HCT116 (cell line): ENCODE measurements around the gene CRB3. TPM values are rescaled to one million over a fixed set of nuclear protein-coding genes. Genes with fewer than 3 reads are reported as not detected.

Experiments used
- ATAC-seq: fragments of 200-7000 bp; cut with Tn5 transposase; 2 replicates; pipeline ENCODE4 v1.9.1; 2020; ENCODE audit warnings: mild to moderate bottlenecking, moderate library complexity
- BruUV-seq: library from RNA; stranded (reverse); fragments of 400-500 nt; replicated peaks from 2 replicates; lab custom pipeline; 2021; lab: Mats Ljungman, UMichigan
- CTCF ChIA-PET: fragments of 300-600 bp; sonication (Branson Sonifier 250); formaldehyde crosslinking; loops from one replicate; lab custom pipeline; 2021; ENCODE audit warnings: antibody characterized with exemption; lab: Charles Lee
- POLR2A ChIA-PET: fragments of 300-600, 350-600 bp; sonication (Branson Sonifier 250); formaldehyde crosslinking; loops from one replicate; lab custom pipeline; 2021; ENCODE audit warnings: antibody characterized with exemption; lab: Charles Lee
- RAD21 ChIA-PET, 2 experiments: fragments of 300-600 bp; sonication (Branson Sonifier 250); formaldehyde crosslinking; loops; one replicate each; lab custom pipeline; 2023; ENCODE audit warnings: low total read pairs in 2 of 2; ENCODE audit not compliant: uncharacterized antibody in 2 of 2, unreplicated experiment in 2 of 2, low non-redundant PET in 1 of 2; lab: Charles Lee
- DNase-seq: peaks from one replicate; pipeline ENCODE4 v3.0.0-alpha.2; 2010; ENCODE audit warnings: low read depth, low spot score
- H2AFZ ChIP-seq: fragments of 200-600 bp; shearing (Covaris generic), sonication (generic); 2 replicates; pipeline ENCODE4 v1.6.1; 2017; ENCODE audit warnings: low read depth, mixed run types, mixed read lengths, antibody characterized with exemption, low read length; ENCODE audit not compliant: poor library complexity, severe bottlenecking
- H3K27ac ChIP-seq: 2 replicates; pipeline ENCODE4 v1.5.1; 2012; ENCODE audit warnings: low read depth, low read length
- H3K27me3 ChIP-seq: fragments of 200-600 bp; sonication (generic); 2 replicates; pipeline ENCODE4 v1.6.1; 2016; ENCODE audit warnings: mixed run types, low read length, mixed read lengths; ENCODE audit not compliant: insufficient read depth
- H3K36me3 ChIP-seq, 2 experiments: fragments of 200-500 bp in 1 of 2; fragments of 200-600 bp in 1 of 2; sonication (Bioruptor generic) in 1 of 2; sonication (generic) in 1 of 2; 2 replicates each; pipeline versions ENCODE4 v1.5.1 to v1.6.1; 2014 to 2016; ENCODE audit warnings: low read length in 2 of 2, inconsistent platforms in 1 of 2, mixed read lengths in 1 of 2, mixed run types in 1 of 2; ENCODE audit not compliant: insufficient read depth in 2 of 2, control insufficient read depth in 1 of 2
- H3K4me1 ChIP-seq, 2 experiments: fragments of 200-600 bp in 1 of 2; sonication (generic) in 1 of 2; 2 replicates each; pipeline versions ENCODE4 v1.5.1 to v1.6.1; 2012 to 2017; ENCODE audit warnings: low read length in 2 of 2, inconsistent platforms in 1 of 2, mild to moderate bottlenecking in 1 of 2, mixed read lengths in 1 of 2, mixed run types in 1 of 2, moderate library complexity in 1 of 2; ENCODE audit not compliant: insufficient read depth in 2 of 2, control insufficient read depth in 1 of 2
- H3K4me2 ChIP-seq: fragments of 200-600 bp; sonication (generic); 2 replicates; pipeline ENCODE4 v1.6.1; 2017; ENCODE audit warnings: mixed run types, low read length, mixed read lengths
- H3K4me3 ChIP-seq, 2 experiments: fragments of 200-600 bp in 1 of 2; sonication (generic) in 1 of 2; replicated peaks in 1 of 2; 2 replicates each; pipeline ENCODE4 v1.5.1; 2011 to 2016; ENCODE audit warnings: low read length in 2 of 2, control low read depth in 1 of 2, low read depth in 1 of 2, mild to moderate bottlenecking in 1 of 2, mixed read lengths in 1 of 2, mixed run types in 1 of 2
- H3K79me2 ChIP-seq: fragments of 200-600 bp; sonication (generic); 2 replicates; pipeline ENCODE4 v1.6.1; 2017; ENCODE audit warnings: mild to moderate bottlenecking, mixed run types, low read length, moderate library complexity, mixed read lengths; ENCODE audit not compliant: insufficient read depth
- H3K9ac ChIP-seq: fragments of 200-600 bp; sonication (generic); 2 replicates; pipeline ENCODE4 v1.6.1; 2016; ENCODE audit warnings: low read length, mixed read lengths
- H3K9me2 ChIP-seq: fragments of 200-600 bp; sonication (generic), shearing (Covaris generic); 2 replicates; pipeline ENCODE4 v1.6.1; 2017; ENCODE audit warnings: mixed run types, mild to moderate bottlenecking, moderate library complexity; ENCODE audit not compliant: insufficient read depth
- H3K9me3 ChIP-seq, 2 experiments: fragments of 200-500 bp in 1 of 2; fragments of 200-600 bp in 1 of 2; sonication (Bioruptor generic) in 1 of 2; sonication (generic) in 1 of 2; 2 replicates each; pipeline ENCODE4 v1.6.1; 2014 to 2017; ENCODE audit warnings: low read length in 2 of 2, mixed read lengths in 2 of 2, inconsistent platforms in 1 of 2, low read depth in 1 of 2, mild to moderate bottlenecking in 1 of 2, mixed run types in 1 of 2, moderate library complexity in 1 of 2; ENCODE audit not compliant: control insufficient read depth in 1 of 2, insufficient read depth in 1 of 2
- H4K20me1 ChIP-seq: fragments of 200-600 bp; sonication (generic), shearing (Covaris generic); 2 replicates; pipeline ENCODE4 v1.6.1; 2017; ENCODE audit warnings: mixed run types, mild to moderate bottlenecking, moderate library complexity; ENCODE audit not compliant: insufficient read depth
- ATF3 ChIP-seq: IDR thresholded peaks from 2 replicates; pipeline ENCODE4 v1.6.1; 2012
- CBX3 ChIP-seq: IDR thresholded peaks from 2 replicates; pipeline ENCODE4 v1.6.1; 2012; ENCODE audit warnings: low read depth
- CEBPB ChIP-seq: IDR thresholded peaks from 2 replicates; pipeline ENCODE4 v1.6.1; 2012; ENCODE audit warnings: low read depth
- POLR2AphosphoS5 ChIP-seq: IDR thresholded peaks from 2 replicates; pipeline ENCODE4 v1.6.1; 2011; ENCODE audit warnings: mild to moderate bottlenecking, low read depth, low read length, moderate library complexity
- RAD21 ChIP-seq: IDR thresholded peaks from 2 replicates; pipeline ENCODE4 v1.6.1; 2012; ENCODE audit warnings: low read depth, mild to moderate bottlenecking
- SP1 ChIP-seq: IDR thresholded peaks from 2 replicates; pipeline ENCODE4 v1.6.1; 2012; ENCODE audit warnings: low read depth
- TCF7L2 ChIP-seq: IDR thresholded peaks from 2 replicates; pipeline ENCODE4 v1.7.0; 2011; ENCODE audit warnings: borderline replicate concordance, inconsistent platforms; ENCODE audit not compliant: insufficient read depth, insufficient read length; ENCODE audit errors: extremely low read depth
- YY1 ChIP-seq: IDR thresholded peaks from 2 replicates; pipeline ENCODE4 v1.6.1; 2011; ENCODE audit warnings: low read length, low read depth, moderate library complexity, mild to moderate bottlenecking; ENCODE audit not compliant: insufficient replicate concordance; ENCODE audit errors: extremely low read depth
- ZBTB33 ChIP-seq: IDR thresholded peaks from 2 replicates; pipeline ENCODE4 v1.6.1; 2011; ENCODE audit warnings: mild to moderate bottlenecking, low read length, moderate library complexity; ENCODE audit not compliant: insufficient replicate concordance; ENCODE audit errors: extremely low read depth
- ZFX ChIP-seq: fragments of 450-650 bp; IDR thresholded peaks from 2 replicates; pipeline ENCODE4 v1.6.1; 2017
- intact Hi-C: fragments of 100-400 bp; cut with micrococcal nuclease; formaldehyde crosslinking; loops from 2 replicates; pipeline ENCODE4 v1.10.0; 2022
- total RNA-seq: library from RNA; stranded (reverse); gene quantifications from one replicate; pipeline ENCODE4 v1.2.1, GENCODE V29; 2021; ENCODE audit not compliant: unreplicated experiment
- TF ChIP-seq, protein P1 (sequence below): IDR thresholded peaks from 2 replicates; pipeline ENCODE4 v1.6.1; 2012
- TF ChIP-seq, protein P2 (sequence below), 3 experiments: fragments of 200-600 bp in 1 of 3; sonication (generic) in 1 of 3; IDR thresholded peaks in 2 of 3; conservative IDR thresholded peaks in 1 of 3; 2 replicates each; pipeline ENCODE4 v1.5.1; 2012 to 2017; ENCODE audit warnings: low read depth in 2 of 3, low read length in 2 of 3, antibody characterized with exemption in 1 of 3, borderline replicate concordance in 1 of 3, control low read depth in 1 of 3, mild to moderate bottlenecking in 1 of 3, mixed read lengths in 1 of 3, mixed run types in 1 of 3, moderate library complexity in 1 of 3; ENCODE audit not compliant: insufficient read depth in 1 of 3

Gene CRB3
- total RNA-seq, 1 experiment from 2014 or later: 40.5 TPM

DNA sequence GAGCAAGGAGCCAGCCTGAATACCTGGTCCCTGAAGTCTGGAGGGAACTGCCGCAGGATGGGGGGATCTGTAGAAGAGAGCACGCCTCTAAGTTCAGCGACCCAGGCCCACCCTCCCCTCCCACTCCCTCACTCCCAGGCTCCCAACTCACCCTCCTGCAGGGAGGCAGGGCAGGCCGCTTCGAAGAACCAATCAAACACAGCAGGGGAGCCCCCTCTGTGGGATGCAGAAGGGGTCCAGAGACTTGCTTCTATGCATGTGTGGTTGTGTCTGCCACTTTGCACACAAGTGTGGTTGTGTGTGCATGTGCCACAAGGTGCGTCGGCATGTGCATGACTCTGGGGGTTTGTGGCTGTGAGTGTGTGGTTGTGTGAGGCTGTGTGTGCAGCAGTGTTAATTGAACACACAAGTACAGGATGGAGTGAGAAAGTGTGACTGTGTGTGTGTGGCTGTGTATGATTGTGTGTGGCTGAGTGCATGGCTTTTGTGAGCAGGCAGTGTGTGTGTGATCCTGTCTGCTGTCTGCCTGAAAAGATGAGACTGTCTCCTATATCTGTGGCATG is 15.8 kb downstream of the CRB3 start:
- no peak overlapping the region for H3K27ac ChIP-seq
- intact Hi-C loops: no loop called here
- no peak overlapping the region for H3K4me2 ChIP-seq
- no peaks in the 10 kb centered on the region for H3K9me3 ChIP-seq
- POLR2A ChIA-PET: no interaction called here
- CTCF ChIA-PET: no interaction called here
- H4K20me1 ChIP-seq: no peaks in the 10 kb centered on the region
- no peaks in the 10 kb centered on the region for H3K27me3 ChIP-seq
- no peak overlapping the region for H2AFZ ChIP-seq
- TF ChIP-seq RAD21 (no peak), TCF7L2 (no peak), ATF3 (no peak), CBX3 (no peak), SP1 (no peak), CEBPB (no peak), YY1 (no peak), ZFX (no peak), ZBTB33 (no peak), POLR2AphosphoS5 (no peak)
- TF ChIP-seq, protein P1, sequence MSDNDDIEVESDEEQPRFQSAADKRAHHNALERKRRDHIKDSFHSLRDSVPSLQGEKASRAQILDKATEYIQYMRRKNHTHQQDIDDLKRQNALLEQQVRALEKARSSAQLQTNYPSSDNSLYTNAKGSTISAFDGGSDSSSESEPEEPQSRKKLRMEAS: no peak
- TF ChIP-seq, protein P2, sequence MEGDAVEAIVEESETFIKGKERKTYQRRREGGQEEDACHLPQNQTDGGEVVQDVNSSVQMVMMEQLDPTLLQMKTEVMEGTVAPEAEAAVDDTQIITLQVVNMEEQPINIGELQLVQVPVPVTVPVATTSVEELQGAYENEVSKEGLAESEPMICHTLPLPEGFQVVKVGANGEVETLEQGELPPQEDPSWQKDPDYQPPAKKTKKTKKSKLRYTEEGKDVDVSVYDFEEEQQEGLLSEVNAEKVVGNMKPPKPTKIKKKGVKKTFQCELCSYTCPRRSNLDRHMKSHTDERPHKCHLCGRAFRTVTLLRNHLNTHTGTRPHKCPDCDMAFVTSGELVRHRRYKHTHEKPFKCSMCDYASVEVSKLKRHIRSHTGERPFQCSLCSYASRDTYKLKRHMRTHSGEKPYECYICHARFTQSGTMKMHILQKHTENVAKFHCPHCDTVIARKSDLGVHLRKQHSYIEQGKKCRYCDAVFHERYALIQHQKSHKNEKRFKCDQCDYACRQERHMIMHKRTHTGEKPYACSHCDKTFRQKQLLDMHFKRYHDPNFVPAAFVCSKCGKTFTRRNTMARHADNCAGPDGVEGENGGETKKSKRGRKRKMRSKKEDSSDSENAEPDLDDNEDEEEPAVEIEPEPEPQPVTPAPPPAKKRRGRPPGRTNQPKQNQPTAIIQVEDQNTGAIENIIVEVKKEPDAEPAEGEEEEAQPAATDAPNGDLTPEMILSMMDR (IDR thresholded peaks at IDR 0.05 in 2 of 3, conservative IDR thresholded peaks at IDR 0.05 in 1 of 3; ENCODE audit: borderline replicate concordance in 1 of 3, insufficient read depth in 1 of 3, low read depth in 2 of 3, low read length in 2 of 3): no peak
- RAD21 ChIA-PET: no interaction called here
- no peaks in the 10 kb centered on the region for H3K9me2 ChIP-seq
- no peak overlapping the region for H3K4me3 ChIP-seq
- ATAC-seq (no peak), DNase-seq (no peak)
- H3K4me1 ChIP-seq: peaks cover 0 to 19% of the 10 kb centered on the region in 2 experiments; a peak in 2 of 4 replicates
- no peaks in the 10 kb centered on the region for H3K79me2 ChIP-seq
- no peaks in the 10 kb centered on the region for H3K36me3 ChIP-seq
- no peak overlapping the region for H3K9ac ChIP-seq
- no TSS peak for BruUV-seq
